NCI-H226 (cell line): ENCODE data around the gene ADPRHL1.

ENCODE experiments used
- DNase-seq: peaks from one replicate; pipeline ENCODE4 v3.0.0-alpha.2; 2015

Gene ADPRHL1

GRCh38 chr13:113367020-113367560 lies 86.2 kb downstream of the ADPRHL1 start:
- DNase-seq = no peak

- DNase-seq = peak; percentile 34
Observed at GRCh38 chr13:113365971-113366588, 87.2 kb downstream of the ADPRHL1 start.

- no peak for DNase-seq
Observed at GRCh38 chr13:113365583-113365970, 87.7 kb downstream of the ADPRHL1 start.

DNA sequence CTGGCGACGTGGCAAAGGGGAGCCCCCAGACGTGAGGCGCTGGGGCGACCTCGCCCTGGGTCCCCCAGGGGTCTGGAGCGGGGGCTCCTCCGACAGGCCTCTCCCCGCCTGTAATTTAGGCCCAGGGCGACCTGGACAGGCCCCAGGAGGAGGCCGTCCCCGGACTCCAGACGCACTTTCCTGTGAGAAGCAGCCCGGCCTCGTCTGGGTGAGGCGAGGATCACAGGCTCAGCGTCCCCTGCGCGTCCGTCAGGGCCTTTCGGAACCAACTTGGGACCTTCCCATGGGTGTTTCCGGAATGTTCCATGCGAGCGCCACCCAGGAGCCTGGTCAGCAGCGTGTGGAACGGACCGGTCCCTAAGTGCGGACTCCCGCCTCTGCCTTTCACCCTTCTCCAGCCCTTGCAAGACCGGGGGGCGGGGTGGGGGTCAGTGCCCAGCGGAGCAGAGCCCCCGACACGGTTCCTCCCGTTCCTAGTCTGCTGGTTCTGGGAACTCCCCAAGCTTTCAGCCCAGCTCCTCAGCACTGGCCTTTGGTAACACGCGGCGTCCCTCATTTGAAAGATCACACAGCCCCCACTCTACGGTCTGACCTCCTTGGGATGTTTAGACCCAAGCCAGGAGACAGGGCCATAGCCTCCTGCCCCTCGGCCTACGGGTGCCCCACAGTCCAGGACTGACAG lies 88.2 kb downstream of the ADPRHL1 start:
- no peak for DNase-seq

GRCh38 chr13:113364311-113364889 lies 88.9 kb downstream of the ADPRHL1 start:
- no peak for DNase-seq

DNA sequence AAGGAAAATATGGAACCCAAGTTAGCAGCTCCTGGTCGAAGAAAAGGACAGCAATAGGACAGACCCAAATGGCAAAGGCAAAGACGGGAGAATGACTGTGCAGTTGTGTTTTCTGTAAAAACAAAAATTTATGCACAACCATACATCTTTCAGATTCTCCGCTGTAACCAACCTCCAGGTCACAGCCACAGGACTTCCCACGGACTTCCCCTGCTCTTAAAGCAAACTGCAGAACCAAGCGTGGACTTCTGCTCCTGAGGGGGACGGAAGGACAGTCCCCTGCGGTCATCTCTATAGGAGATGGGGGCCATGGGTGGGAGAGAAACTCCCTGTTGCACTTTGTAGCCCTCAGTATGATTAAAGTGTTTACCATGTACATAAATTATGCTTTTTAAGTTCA lies 91.9 kb downstream of the ADPRHL1 start:
- no peak for DNase-seq

DNA sequence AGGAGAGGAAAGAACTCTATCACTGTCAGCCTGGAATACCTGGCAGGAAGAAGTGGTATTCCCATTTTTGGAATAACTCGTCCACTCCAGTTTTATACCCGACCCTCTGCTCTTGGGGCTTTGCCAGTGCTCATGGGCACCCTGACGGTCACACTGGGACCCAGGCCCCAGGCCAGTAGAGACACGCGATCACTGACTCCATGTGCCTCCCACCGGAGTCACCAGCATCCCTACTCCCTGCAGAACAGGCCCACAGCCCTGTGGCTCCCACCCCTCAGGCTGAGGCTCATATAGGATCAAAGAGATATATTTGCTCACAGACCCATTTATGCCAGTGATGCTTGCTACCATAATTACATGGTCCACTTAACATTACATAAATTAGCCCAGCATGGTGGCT lies 92.8 kb downstream of the ADPRHL1 start:
- DNase-seq = no peak

DNA sequence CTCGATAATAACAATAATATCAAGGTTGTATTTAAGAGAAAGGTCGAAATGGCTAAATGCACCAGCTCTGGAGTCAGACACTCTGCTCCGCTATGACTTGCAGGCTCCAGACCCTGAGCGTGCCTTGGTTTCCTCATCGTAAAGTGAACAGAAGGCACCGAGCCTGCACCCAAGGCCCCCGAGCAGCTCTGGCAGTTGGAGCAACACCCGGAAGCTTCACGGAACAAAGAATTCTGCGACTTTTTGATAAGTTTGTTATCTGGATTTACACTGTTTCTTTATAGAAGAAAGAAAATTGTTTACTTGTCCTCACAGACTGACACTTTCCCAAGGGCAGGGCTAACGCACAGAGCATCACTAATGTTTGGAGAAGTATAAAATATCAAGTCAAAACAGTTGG lies 93.7 kb downstream of the ADPRHL1 start:
- no peak for DNase-seq

GRCh38 chr13:113358653-113359190 lies 94.6 kb downstream of the ADPRHL1 start:
- no peak for DNase-seq

- no peak for DNase-seq
Observed at GRCh38 chr13:113357529-113357928, 95.8 kb downstream of the ADPRHL1 start.

DNA sequence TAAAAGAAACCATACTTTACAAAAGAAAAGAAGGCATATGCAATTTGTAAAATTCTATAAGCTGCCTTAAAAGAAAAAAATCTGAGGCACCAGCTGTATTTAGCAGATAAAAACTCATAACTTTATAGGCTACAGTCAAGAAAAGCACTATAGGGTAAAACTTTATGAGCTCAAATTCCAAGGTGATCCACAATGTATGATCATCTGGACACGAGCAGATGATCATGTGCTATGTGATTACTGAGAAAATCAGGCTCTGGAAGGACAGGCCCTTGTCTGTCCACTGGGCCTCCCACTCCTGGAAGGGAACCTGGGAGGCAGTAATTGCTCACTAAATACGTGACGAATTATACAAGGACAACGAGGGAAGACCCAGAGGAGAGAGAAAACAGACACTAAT lies 96.7 kb downstream of the ADPRHL1 start:
- no peak for DNase-seq

GRCh38 chr13:113355621-113356020 lies 97.7 kb downstream of the ADPRHL1 start:
- no peak for DNase-seq

DNA sequence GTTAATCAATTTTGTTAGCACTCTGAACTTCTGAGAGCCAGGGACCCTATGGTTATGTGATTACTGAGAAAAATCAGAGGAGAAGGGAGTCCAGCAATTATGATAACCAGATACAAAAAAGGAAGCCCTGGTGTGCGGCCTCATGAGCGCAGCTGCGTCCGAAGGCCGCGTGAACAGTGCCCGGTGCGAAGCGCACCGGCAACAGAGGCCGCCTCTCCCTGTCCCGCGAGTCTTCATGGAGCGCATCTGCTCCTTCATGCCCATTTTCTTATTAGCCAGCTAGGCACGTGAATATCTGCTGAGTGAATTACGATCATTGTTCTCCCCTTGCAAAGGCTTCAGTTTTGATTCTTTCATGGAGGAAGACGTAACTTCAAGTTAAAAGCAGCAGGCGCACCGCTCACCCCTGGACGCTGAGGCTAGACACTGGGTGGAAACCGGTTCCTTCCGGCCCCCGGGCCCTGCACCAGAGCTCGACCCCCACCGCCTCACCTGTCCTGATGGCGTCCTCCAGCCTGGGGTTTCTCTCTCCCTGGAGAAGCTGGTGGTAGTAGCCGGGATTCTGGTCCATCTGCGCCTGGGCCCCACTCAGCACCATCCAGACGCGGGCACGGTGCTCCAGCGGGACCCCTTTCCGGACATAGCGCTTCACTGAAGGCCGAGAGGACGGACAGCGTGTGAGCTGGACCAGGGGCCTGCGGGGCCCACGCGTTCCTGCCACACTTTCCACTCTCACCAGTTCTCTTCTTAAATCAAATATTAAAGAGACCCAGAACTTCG lies 98.3 kb downstream of the ADPRHL1 start:
- no peak for DNase-seq

- no peak for DNase-seq
Observed at GRCh38 chr13:113353254-113353653, 100.0 kb downstream of the ADPRHL1 start.

- DNase-seq = no peak
Observed at GRCh38 chr13:113351514-113352026, 101.7 kb downstream of the ADPRHL1 start.

DNA sequence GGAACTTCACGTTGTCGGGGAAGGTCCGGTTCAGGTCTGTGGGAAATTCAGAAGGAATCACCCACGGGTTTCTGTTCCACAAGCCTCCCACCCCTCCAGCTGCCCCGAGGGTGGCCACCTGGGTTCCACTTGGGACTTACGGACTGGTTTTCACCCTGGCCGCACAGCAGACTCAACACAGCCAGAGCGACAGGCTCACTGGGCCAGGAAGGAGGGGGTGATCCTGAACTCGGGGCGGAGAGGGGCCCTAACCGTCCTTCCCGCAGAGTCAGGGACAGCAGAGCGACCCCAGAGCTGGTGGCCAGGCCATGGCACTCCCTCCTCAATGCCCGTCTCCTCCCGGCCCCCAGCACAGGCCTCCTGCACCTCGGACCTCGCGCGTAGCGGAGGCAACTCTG lies 102.4 kb downstream of the ADPRHL1 start:
- no peak for DNase-seq

GRCh38 chr13:113350065-113350937 lies 103.0 kb downstream of the ADPRHL1 start:
- DNase-seq = no peak
